C4-2B (cell line): ENCODE results near the gene PTPRT.

Experiments
- CTCF ChIP-seq: fragments of 450-650 bp; conservative IDR thresholded peaks from 2 replicates; pipeline ENCODE4 v1.5.1; 2017; ENCODE audit warnings: mild to moderate bottlenecking
- ZFX ChIP-seq: fragments of 450-650 bp; IDR thresholded peaks from 2 replicates; pipeline ENCODE4 v1.6.1; 2017

GRCh38 chr20:42650191-42650746 lies 539.4 kb downstream of the PTPRT start:
- TF ChIP-seq ZFX: no peak
- TF ChIP-seq CTCF: no peak
